HG03432 (cell line): ENCODE data around the gene C2orf76.

Experiments used
- ATAC-seq: cut with Tn5 transposase; IDR thresholded peaks from one replicate; pipeline ENCODE4 v1.9.1; 2021; ENCODE audit warnings: mild to moderate bottlenecking, moderate library complexity; ENCODE audit not compliant: unreplicated experiment

C2orf76 gene

DNA sequence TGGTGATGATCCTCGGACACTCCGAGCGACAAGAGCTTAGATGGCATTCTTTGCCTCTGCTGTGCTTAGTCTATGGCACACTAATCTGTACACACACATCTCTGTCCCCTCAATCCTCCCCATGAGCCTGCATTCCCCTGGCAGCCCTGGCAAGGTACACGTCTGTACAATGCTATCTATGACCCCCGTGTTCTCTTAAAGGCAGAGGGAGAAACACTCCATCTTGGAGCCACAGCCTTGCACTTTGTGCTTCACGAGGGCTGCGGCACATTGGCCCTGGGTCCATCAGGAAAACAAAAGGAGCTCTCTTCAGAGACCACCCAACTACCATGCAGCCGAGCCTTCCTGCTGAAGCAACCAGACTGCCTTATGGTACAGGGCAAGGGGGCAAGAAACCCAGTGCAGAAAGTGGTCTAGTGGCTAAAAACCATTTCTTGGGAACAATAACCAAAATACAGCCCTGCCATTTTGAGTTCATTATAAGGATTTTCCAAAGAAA, 100.5 kb downstream of the C2orf76 start:
- ATAC-seq = no peak

DNA sequence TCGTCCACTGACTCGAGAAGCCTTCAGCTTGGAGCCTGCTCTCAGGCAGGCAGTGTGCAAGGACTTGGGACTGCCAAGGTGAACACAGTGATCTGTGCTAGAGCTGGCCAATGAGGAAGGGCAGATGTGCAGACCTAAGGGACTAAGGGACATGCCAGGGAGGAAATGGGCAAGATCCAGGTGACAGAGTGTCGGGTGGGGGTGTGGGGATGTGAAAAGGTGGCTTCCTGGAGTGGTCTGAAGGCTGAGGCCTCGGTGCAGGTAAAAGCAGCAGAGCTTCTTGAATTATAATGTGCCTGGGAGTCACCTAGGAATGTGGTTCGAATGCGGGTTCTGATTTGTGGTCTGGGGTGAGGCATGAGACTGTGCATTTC, 101.0 kb downstream of the C2orf76 start:
- no peak for ATAC-seq

DNA sequence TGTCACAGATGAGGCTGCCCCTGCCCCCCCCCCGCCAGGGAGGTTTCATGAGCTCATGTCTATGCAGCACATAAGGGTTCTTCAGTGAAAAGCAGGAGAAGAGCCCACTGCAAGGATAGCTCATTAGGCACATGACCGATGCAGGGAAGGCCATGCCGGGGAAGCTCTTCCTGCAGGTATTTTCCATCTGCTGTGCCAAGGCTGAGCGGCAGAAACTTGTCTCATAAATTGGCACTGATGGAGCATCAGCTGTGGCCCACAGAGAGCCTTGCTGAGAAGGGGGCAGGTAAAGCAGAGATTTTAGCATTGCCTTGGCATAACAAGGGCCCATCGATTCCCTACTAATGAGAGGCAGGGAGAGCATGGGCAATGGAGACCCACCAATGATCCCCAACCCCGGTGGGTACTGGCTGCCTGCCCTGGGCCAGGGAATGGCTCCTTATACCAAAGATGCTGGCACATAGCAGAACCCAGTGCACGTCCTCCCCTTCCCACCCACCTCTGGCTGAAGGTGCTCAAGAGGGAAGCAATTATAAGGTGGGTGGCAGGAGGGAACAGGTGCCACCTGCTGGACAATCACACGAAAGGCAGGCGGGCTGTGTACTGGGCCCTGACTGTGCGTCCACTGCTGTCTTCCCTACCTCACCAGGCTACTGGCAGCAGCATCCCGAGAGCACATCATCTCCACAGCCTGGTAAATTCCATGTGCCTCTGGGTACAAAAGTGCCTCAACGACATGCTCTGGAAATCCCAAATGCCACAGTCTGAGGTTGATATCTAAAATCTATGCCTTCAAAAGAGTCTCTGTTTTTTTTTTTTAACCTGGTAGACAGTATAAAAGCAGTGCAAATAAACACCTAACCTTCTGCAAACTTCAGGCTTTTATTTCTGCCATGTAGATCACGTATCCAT, 101.6 kb downstream of the C2orf76 start:
- peak; percentile 98 for ATAC-seq

DNA sequence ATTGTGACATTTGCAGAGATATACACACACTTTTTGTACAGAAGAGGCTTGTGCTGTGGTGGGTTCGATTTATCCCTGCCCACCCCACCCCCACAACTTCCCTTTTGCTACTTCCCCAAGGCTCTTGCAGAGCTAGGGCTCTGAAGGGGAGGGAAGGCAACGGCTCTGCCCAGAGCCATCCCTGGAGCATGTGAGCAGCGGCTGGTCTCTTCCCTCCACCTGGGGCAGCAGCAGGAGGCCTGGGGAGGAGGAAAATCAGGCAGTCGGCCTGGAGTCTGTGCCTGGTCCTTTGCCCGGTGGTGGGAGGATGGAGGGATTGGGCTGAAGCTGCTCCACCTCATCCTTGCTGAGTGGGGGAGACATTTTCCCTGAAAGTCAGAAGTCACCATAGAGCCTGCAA, 103.0 kb downstream of the C2orf76 start:
- no peak for ATAC-seq

DNA sequence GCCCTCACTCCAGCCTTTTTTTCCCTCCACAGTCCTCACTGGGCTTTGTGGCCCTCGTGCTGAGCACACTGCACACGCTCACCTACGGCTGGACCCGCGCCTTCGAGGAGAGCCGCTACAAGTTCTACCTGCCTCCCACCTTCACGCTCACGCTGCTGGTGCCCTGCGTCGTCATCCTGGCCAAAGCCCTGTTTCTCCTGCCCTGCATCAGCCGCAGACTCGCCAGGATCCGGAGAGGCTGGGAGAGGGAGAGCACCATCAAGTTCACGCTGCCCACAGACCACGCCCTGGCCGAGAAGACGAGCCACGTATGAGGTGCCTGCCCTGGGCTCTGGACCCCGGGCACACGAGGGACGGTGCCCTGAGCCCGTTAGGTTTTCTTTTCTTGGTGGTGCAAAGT, 103.6 kb downstream of the C2orf76 start:
- ATAC-seq = no peak

DNA sequence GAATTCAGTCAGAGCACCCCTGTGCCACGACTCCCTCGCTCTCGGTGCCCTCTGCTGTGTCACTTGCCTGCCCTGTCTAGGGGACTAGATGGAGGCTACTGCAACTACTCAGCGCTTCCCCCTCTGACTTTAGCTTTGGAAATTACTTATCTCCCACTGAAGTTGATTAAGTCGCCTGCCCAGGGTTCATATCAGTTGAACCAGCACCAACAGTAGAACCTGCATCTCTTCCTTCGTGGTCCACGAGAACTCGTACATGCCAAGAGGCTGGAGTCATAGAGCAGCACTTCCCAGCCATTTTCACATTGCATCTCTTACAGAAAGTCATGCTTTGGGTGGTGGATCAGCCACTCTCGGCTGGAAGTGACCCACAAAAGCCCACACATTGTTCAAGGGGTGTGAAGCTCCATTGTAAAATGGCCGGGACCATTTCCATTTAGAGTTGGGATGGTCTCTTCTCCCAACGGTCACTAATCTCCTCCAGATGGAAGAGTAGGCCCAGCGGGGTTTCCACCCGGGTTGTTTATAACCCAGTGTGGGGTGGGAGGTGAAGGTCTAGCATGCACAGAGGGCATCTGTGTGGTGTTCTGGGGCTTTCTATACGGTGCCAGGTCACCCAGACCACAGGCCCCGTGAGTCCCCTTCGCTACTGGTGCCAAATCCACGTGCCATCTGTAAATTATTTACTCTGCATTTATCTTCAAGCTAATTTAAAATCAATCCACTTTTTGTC, 105.0 kb downstream of the C2orf76 start:
- ATAC-seq = no peak

DNA sequence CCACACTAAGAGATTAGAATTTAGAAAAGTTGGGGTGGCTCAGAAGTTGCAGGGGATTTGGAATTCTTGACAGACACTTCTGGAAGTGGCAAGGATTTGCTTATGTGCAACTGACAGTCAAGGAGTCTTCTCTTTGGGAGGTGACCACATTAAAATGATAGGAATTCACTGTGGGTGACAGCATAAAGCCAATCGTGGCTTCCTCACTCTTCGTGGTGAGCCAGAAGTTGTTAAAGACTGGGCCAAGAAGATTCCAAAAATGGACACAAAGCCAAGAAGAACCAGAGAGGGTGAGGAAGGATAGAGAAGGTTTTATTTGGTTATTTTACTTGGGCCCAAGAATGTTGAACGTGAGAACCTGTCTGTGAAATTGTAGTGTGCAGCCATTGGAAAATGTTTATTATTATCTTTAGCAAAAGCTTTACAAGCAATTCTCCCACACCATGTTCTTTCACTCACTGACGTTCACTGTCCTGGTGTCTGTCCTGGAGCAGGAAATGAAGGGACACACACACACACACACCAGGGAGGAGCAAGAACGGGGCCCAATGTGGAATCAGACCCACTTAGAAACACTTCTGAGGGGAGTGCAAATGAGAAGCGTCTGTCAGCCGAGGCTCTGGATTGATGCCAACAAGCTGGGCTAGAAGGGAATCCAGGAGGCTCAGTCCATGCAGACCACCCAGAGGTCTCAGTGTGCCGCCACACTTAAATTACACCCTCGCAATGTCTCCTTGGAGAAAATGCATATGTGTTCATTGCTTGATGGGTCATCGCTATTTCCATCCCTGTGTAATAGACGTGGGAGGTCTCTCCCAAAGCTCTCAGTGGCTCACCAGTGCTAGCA, 105.8 kb downstream of the C2orf76 start:
- ATAC-seq = no peak

DNA sequence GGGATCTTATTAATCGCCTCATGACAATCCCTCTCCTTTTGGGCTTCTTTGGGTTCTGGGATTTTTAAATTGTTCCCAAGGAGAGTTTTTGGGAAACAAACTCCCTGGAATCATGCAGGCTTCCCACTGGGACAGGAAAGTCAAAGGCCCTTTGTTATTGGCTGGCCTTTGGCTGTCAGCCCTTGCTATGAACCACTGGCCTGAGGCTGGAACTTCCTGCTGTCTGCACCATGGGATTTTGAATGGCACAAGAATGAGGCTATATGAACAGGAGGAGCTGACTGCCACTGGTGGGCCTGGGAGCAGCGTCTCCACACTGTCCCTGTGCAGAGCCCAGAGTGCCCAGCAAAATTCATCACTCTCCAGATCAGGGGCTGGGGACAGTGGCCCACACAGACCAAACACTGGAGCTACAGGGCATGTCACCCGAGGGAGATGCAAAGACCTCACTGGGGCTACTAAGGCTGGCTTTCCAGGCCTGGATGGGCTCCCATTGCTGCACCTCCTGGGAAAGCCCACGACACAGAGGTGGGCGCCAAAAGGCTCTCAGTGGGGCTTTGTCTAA, 107.3 kb downstream of the C2orf76 start:
- ATAC-seq = no peak

DNA sequence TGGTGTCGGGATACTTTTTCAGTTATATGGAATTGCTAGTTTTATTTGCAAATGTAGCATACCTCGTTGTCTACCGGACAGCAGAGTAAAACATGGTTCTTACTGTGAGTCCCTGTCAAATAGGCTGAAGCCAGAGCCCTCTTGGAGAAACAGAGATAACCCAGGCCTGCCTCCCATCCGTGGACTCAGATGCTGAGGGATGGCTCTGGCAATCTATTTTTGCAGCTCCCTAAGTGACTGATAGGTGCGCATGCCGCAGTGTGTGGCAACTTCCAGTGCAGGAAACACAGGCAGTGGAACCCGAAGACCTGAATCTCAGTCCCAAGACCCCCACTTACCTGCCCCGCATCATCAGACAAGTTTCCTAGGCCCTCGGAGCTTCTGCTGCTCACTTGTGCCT, 109.4 kb downstream of the C2orf76 start:
- no peak for ATAC-seq

DNA sequence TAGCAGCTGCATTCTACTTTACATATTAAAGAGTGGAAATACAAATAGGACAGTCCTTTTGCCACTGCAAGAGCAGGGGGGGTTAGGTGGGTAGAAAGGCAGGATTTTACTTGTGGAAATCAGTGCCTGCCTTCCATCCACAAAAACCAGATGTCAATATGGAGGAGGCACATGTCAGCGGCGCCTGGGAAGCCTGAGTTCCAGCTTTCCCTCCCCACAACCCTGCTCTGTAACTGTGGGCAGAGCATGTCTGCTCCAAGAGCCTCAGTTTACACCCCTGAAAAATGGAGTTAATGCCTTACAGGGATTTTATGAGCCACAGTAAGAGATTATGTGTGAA, 110.1 kb downstream of the C2orf76 start:
- no peak for ATAC-seq

DNA sequence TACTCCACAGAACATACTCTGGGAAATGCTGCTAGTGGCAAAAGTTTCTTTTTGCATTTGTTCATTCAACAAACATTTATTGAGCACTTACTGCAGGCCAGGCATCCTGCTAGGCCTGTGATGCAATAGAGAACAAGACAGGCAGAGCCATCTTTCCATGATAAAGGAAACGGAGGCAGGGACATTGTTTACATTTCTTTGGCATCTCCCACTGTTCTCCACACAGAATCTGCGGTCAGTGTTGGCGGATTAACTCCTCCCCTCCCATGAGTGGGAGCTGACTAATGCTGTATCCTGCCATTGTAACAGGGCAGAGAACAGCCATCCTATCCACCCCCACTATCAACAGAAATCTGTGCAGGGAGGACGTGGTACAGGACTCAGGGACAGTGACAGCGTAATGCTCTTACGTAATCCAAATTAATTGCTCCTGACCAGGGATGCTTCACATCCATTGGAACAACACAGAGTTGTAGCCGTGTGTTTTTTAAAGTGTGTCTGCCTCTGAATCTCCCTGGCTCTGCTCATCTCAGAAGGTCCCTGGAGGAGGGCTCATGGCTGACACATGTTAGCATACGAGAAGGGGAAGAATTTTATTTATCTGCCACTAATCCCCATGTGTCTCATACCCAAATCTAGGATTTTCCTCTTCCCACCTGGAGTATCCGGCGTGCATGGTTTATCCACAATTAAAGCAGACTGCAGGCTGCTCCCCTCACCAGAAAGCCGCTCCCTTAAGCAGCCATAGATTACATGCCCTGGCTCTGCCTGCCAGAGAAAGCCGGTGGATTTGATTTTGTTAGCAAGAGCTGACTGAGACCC, 110.7 kb downstream of the C2orf76 start:
- ATAC-seq = no peak

DNA sequence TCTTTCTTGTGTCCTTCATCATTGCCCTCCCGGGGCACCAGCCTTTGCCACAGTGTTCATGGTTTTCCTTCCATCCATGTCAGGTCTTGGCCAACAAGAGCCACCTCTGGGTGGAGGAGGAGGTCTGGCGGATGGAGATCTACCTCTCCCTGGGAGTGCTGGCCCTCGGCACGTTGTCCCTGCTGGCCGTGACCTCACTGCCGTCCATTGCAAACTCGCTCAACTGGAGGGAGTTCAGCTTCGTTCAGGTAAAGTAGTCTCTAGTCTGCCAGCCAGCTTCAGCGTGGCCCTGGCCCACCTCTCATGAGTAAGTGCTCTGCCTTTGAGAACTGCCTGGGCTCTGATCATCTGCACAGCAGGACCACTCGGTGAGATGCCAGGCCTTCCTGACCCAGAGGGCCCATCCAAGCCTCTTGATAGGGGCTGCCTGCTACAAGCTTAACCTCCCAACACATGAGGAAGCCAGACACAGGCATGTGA, 112.0 kb downstream of the C2orf76 start:
- ATAC-seq = no peak

DNA sequence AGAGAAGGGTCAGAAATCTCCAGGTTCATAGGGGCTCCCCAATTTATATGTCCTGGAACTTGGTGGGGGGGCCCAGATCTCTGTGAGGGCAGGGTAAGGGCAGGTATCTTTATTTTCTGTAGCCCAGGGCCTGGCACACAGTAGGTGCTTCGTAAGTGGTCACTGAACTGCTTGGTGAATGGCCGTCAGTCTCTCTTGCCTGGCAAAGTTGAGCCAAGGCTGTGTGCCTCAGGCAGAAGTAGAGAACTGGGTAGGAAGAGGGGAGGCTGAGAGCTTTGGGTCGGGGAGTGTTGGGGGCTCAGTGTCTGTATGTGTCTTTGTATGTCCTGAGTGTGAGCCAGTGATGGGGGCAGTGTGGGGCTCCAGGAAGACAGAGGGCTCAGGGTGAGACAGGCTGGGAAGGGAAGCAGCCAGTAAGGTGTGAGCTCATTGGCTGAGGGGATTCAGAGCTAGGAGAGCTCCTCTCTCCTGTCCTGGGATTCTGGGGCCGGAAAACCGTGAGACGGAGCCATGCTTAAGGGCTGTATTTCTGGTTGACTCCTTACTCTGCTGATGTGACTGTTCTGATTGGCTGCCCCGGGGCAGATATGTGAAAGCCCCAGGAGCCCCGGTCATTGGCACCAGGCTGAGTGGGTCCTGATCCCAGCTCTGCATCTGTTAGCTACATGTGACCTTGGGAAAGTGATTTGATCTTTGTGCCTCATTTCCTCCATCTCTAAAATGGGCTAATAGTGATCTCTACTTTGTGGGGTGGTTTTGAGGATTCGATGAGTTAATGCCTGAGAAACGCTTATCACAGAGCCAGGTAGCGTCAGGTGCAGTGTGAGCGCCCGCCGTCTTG, 112.7 kb downstream of the C2orf76 start:
- ATAC-seq = no peak

DNA sequence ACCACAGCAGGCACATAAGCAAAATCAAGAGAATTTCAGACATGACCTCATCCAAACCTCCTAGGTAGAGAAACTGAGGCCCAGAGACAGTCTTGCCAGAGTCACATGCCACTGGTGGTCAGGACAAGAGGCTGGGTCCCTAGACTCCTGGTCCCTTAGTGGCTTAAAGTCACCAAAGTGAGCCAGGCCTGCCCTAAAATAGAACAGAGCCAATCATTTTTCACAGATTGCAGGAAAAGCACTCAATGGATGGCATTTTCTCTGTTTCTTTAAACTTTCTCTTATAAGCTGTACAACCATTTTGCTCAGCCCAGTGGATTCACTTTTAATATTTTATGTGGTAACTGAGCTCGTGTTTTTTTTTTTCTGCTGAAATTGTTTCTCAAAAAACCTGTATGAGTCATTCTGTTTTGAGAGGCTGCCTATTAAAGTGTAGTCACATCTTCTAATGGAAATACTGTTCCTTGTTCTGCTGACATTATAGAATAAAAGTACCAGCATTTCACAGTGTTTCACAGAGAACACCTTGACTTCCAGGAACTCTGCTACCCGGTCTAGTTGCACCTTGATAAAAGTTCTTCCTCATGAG, 113.4 kb downstream of the C2orf76 start:
- ATAC-seq = no peak
